Activated CD4-positive, CD25-positive, alpha-beta regulatory T cell (primary cell): ENCODE results near the gene GIT2.
"Not testable (repeated sequence)": the region's sequence is repeated elsewhere in the genome, so short reads cannot be mapped to it uniquely, and the experiment has no call there.

Experiments used
- DNase-seq, 4 experiments: peaks; one replicate each; lab custom pipeline; 2025; lab: John Stamatoyannopoulos, UW

Gene GIT2

DNA sequence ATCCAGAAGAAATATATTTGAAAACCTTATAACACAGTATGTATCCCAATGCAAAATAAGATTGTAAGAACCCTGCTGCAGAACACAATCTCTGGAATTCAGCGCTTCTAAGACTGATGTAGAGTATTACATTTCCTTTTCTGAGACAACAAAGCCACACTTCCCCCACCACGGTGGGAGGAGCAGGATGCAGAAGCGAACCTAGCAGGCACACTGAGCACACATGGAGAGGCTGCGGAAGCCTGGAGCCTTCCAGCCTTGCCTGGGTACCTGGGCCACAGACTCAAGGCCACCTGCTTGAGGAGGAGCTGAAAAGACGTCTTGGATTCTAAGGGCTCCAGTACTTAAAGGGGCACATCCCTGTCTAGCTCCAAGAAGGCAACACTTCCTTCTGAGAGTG lies 49.7 kb downstream of the GIT2 start:
- no peak for DNase-seq

DNA sequence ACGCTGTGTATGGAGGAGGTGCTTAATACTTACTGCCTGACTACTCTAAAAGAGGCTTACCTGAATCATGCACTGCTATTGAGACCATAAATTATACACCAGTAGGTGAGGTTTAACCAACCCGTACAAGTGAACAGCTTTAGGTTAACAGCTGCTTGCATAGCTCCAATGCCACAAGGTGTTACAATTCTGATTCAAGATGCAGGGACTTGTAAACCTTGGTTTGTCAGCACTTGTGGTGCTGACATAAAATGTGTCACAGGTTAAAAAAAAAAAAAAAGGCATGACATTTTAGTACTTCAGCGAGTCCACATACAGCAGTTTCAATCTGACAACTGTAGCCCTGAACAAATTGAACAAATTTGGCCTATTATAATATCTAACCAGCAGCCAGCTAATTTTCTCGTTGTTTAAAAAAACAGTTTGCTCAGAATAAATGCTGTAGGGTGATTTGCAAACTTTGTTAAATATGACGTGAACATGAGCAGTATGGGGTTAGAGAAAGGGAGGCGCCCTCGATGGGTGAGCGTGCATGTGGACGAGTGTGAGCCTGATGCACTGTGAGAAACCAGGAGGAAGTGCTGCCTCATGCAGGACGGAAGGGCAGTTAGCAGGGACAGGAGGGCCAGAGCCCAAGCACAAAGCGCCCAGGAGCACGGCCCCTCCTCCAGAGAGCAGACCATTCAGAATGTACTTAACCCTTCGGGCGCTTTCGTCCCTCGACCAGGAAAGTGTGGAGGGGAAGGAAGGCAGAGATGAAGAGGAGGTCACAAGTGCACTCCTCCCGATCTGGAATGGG lies 51.4 kb downstream of the GIT2 start:
- DNase-seq, result no peak

DNA sequence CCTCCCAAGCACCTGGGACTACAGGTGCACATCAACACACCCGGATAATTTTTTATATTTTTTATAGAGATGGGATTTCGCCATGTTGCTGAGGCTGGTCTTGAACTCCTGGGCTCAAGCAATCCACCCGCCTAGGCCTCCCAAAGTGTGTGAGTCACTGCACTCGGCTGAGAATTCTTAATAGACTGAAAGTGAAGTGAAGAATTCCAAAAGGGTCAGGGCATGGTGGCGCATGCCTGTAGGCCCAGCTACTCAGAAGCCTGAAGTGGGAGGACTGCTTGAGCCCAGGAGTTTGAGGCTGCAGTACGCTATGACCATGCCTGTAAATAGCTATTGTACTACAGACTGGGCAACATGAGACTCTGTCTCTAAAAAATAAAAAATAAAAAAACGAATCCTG lies 52.4 kb downstream of the GIT2 start:
- no peak for DNase-seq

DNA sequence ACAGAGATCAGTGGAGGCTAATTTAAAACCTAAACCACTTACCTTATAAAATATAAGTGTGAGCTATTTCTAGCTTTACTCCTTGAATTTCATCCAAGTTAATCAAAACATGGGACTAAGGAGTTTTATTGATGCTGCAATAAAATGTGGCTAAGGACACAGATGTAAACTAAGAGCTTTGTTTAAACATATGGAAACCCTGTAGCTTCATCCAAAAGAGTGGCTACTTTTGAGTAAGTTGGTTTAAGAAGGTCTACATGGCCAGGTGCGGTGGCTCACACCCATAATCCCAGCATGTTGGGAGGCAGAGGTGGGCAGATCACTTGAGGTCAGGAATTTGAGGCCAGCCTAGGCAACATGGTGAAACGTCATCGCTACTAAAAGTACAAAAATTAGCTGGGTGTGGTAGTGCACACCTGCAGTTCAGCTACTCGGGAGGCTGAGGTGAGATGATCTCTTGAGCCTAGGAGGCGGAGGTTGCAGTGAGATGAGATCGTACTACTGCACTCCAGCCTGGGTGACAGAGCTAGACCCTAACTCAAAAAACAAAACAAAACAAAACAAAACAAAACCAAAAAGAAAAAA lies 55.7 kb downstream of the GIT2 start:
- no peak for DNase-seq

DNA sequence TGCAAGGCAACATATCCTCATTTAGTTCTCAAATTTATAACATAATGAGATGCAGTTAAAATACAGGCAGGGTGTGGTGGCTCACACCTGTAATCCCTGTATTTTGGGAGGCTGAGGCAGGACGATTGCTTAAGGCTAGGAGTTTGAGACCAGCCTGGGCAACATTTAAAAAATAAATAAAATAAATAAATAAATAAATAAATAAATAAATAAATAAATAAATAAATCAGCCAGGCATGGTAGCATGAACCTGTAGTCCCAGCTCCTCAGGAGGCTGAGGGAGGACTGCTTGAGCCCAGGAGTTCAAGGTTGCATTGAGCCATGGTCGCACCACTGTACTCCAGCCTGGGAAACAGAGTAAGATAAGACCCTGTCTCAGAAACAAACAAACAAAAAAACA lies 56.7 kb downstream of the GIT2 start:
- no peak for DNase-seq

DNA sequence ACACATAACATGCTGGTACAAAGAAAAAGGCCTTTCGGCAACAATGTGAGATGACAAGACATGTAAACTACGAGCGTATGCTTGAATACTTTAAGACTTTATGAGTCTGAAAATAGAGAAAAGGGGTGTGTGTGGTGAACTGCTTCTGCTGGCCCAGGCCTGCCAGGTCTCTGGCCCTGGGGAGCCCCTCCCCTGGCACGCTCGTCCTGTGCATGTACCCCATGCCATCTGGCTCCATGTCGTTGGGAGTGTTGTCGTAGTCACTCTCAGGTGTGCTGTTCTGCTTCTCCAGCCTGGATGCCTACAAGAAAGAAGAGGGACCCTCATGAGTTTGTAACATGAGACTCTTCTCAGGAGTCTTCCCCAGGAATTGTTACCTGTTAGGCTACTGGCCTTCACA lies 57.2 kb downstream of the GIT2 start:
- DNase-seq, result no peak

DNA sequence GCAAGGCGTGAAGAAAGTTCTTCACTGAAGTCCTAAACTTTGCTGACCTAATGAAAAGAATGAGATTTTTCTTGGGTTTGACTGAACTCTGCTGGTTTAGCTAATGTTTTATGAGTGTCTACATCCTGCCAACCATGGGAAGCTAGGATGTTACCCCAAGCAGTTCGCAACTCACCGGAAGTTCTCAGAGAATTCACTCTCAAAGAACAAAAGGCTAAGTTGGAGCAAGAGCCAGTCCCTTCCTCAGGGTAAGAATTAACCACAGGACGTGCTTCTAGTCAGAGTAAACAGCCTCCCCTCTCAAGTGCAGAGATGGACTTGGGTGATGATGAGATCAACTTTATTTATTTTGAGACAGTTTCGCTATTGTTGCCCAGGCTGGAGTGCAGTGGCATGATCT lies 58.8 kb downstream of the GIT2 start:
- no peak for DNase-seq

DNA sequence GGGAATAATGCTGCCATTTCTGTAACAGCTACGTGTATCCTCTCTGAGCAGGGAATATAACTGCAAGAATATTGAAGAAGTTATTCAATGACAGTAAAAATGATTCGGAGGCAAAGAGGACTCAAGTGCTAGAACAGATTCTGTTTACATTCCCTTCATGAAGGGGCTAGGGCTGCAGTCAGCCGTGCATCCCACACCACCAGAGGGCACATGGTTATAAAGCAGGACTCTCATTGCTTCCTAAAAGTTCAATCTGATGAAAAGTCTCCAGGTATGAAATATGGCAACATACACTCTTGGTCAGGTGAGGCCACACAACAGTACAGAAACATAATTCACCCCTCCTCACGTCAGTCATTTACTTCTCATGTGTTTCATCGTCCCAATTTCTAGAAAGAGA lies 62.1 kb downstream of the GIT2 start:
- DNase-seq, result no peak

DNA sequence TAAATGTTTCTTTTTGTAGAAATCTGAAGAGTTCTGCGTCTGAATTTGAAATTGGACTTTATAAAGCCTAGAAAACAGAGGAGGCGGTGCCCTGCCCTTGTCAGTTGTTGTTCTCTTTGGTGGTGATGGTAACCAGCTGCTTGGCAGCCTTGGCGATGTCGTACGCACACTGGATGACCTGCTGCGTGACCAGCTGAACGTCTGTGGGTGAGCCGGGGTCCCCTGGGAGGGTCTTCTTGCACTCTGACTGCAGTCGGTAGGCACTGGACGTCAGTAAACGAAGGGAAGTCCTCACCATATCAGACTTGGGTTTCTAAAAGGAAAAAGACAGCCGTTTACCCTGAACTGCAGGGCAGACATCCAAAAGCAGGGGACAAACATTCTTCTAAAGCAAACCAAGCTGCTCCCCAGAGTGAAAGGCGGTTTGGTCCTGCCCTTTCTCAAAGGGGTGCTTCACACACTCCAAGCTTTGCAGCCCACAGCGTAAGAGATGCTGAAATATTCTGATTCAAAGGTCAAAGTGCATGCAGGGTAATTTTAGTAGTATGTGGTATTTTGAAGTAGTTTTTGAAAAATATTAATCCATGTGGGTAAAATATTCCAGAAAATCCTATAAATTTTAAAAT lies 63.2 kb downstream of the GIT2 start:
- DNase-seq, result no peak

DNA sequence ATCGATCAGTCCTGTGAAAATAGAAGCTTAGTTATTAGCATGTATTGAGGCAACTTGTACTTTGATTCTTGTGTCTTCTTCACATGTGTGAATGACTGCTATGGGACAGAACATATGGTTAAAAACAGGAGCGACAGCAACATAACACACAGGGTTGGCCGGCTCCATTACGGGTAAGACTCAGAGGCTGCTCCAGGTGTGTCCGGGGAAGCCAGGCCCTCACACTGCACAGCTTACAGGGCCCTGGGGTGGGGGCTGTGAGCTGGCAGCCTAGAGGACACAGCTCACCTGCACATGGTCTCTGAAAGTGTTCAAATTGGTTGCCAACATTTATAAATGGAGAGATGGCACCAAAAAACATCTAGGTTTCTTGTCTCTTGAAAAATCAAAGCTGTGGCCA lies 65.0 kb downstream of the GIT2 start:
- no peak for DNase-seq

DNA sequence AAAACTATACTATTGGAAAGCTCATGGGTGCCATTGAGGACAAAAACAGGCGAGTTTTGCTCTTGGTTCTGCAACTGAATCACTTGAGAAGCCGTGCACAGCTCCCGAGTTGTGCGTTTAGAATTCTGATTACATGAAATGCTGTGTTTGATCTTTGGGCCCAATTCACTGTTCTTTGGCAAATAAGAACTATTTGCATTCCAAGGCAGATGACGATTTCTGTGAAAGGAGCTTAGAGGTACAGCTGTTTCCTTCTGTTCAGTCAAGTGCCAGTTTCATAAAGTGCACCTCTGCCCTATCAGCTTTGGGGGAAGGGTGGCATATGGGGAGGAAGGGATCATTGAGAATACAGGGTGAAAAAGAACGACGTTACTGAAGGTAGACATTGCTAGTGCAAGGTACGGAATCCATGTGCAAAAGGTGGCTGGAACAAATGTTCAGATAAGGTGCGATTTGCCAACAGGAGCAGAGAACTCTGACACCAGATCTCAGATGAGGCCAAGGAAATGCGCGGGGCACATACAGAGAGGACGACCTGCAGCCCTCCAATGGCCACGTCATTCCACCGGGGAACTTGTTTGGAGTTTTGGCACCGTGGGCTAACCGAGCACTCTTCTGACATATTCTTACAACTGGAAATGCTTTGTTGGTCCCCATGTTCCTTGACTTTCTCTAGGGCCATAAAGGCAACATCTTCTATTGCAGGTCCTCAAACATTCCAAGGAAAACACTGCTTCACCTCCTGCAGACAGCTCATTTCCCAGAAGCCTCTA lies 66.0 kb downstream of the GIT2 start:
- no peak for DNase-seq

DNA sequence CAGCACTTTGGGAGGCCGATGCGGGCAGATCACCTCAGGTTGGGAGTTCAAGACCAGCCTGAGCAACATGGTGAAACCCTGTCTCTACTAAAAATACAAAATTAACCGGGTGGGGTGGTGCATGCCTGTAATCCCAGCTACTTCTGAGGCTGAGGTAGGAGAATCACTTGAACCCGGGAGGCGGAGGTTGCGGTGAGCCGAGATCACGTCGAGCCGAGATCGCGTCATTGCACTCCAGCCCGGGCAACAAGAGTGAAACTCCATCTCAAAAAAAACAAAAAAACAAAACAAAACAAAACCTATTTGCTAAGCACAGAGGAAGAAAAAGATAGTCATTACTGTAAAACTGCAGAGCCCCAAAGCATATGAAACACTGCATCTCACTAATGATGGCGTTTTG lies 66.8 kb downstream of the GIT2 start:
- not testable (repeated sequence) for DNase-seq

DNA sequence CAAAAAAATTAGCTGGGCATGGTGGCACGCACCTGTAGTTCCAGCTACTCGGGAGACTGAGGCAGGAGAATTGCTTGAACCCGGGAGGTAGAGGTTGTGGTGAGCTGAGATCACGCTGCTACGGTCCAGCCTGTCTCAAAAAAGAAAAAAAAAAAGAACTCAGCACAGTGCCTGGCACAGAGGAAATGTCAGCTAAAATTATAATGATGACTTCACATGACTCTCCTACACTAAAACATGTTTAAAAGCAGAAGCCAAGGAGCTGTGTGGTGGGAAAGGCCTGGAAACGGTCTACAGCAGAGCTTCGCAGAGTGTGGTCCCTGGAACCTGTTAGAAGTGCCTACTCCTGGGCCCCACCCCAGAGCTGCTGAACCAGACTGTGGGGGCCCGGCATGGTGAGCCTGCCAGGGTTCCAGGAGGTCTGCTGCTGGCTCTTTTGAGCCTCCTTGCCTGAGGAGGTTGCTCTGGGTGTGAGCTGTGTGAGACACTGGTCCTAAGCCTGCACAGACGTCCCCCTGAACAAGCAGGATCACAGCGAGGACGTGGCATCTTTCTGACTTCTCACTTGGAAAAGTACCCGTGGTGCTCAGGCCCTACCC lies 68.0 kb downstream of the GIT2 start:
- DNase-seq, result no peak

DNA sequence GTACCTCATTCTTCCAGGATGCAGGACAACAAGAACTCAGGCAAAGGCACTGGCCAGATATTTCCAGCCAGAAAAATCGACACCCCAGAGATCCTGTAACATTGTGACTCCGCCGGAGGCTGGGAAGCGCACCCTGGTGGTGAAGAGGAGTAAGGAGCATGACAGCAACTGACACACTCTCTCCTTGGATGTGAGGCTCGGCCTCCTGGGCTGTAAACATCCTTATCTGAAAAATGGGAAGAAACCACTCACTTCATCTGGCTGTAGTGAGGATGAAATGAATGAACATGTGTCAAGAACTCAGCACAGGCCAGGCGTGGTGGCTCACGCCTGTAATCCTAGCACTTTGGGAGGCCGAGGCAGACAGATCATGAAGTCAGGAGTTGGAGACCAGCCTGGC lies 68.5 kb downstream of the GIT2 start:
- DNase-seq, result peak in 1 of 4 experiments; percentile 8

DNA sequence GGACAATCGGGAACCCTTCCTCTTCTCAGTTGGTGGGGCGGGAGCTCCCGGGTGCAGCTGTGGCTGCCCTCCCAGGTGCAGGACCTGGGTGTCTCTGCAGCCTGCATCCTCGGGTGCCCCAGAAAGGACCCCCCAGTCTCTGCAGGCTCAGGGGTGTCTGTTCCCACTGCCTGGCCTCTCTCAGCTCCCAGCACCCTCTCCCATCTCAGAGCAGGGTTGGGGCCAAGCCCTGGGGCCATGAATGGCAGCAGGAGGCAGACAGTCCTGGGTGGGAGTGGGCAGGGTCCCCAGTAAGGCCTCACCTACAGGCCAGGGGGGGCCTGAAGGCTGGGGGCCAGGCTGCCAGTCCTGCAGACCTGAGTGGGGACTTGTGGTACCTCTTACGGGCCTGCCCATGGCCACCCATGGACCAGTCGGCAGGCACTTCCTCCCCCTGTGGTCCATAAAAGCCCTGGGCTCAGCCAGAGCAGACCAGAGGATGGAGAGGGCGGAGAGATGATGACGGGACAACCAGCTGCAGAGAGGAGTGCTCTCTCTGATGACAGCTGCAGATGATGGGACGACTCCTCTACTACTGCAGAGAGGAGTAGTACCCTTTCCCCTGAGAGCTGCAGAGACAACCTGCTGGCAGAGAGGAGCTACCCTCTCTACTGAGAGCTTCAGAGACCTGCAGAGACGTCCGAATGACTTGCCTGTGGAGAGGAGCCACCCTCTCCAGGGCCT lies 69.5 kb downstream of the GIT2 start:
- no peak for DNase-seq

DNA sequence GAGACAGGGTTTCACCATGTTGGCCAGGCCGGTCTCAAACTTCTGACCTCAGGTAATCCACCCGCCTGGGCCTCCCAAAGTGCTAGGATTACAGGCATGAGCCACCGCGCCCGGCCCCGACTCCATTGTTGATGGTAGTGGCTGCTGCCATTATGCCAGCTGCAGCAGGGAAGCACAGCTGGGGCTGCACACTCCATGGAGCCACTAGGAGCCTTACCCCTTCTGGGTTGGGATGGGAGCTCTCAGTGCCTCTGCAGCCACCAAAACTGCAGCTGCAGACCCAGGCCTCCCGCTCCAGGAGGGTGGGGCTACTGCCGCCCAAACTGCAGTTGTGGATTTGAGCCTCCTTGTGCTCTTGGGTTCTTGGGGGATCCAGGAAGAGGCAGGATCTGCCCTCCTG lies 70.2 kb downstream of the GIT2 start:
- DNase-seq, result no peak

DNA sequence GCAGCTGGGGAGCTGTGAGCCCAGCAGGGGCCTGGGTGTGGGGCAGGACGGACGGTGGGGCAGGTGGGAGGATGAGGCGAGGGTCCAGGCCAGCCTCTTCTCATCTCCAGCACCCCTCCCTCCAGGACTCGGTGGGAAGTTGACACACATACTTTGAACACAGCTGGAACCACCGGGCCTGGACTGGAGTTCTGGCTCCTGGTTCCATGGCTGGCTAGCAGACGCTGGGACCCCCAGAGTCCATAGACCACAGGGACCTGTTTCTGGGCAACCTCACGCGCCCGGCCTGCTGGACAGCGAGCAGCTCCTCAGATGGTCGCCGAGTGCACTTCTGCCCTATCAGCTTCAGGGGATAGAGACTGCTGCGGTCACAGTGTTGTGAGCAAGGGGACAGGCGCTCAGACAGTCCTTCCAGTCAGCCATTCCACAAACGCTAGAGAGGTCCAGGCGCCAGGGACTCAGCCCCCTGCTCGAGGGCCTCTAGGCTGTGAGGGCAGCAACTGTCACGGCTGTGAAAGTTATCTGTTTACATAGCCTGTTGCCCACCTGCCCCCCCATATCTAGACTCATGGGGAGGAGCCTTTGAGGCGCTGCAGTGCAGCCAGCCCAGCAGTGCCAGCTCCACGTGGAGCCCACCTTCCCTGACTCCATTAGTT lies 70.9 kb downstream of the GIT2 start:
- no peak for DNase-seq

DNA sequence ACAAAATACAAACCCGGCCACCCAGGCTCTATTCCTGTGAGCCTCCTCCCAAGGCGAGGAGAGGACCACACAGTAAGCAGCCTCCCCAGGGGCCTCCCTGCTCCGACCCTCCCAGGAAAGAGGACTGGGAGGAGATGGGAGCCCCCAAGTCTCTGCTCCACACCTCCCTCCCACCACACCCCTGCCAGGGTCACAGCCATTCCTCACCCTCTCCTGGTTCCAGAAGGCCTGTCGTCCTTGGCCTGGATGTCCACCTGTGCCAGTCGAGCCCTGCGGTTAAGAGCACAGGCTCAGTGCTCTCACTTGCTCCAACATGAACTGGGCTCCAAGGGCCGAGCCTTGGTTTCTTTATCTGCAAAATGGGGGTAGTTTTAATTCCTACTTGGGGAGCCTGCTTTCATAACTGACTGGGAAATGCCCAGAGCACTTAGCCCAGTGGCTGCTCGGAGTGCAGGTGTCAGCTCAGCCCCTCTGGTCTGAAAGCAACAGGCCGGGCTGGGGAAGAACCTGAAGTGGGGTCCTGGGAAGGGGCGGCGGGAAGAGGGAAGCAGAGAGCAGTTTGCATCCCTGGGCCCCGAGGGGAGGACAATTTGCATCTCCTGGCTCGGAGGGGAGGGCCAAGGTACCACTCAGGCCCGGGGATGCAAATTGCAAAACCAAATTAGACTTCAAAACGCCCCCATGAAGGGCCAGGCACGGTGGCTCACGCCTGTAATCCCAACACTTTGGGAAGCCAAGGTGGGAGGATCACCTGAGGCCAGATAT lies 72.5 kb downstream of the GIT2 start:
- no peak for DNase-seq

DNA sequence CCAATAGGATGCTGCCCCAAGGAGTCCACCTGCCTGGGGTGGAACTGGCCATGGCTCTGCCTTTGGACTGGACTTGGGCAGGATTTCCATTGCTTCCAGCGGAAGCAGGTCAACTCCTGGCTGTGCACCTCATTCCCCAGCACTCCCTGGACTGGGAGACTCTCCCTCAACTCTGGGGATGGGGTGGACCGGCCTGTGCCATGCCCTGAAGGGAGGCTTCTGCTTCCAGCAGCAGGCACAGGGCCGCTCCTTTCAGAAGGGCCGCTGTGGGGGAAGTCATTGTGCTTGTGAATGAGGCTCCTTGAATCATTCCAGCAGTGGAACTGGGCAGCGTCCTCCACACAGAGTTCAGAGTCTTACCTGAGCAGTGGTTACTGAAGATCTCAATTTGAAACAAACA lies 73.1 kb downstream of the GIT2 start:
- DNase-seq, result no peak

DNA sequence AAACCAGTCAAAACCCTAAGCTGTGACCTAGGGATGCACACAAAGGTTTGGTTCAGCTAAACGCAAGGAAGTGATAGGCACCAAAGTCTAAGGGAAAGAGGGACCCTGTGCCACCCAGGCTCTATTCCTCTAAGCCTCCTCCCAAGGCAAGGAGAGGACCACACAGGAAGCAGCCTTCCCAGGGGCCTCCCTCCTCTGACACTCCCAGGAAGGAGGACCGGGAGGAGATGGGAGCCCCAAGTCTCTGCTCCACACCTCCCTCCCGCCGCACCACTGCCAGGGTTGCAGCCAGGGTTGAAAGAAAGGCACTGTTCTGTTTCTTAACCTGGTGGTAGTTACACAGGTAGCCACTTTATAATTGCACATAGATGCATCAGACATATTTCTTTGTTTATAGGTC lies 74.2 kb downstream of the GIT2 start:
- no peak for DNase-seq
